ENCODE results near the gene CCDC15. TPM values are rescaled to one million over a fixed set of nuclear protein-coding genes. Genes with fewer than 3 reads are reported as not detected.
A peak's percentile ranks its signal among the peaks of the same experiment; 100 is the strongest.

CCDC15 gene
- polyA plus RNA-seq, 6 donors from 2014 or later, result 0.33 to 1.5 (median 0.72) TPM; not detected in 1

- DNase-seq (no peak), ATAC-seq (ENCODE audit: low read depth in 2 of 2) (no peak)
- peaks cover 46 to 59% (median 47%) of the 10 kb centered on the region in 3 donors for H3K4me1 Mint-ChIP-seq
- H3K27ac Mint-ChIP-seq, result peak overlapping the region in 4 of 6 donors; percentile 44 to 84 (median 69)
- H3K27me3 Mint-ChIP-seq, result peaks cover 0 to 28% (median 4%) of the 10 kb centered on the region in 3 donors
- H3K4me3 Mint-ChIP-seq, result peak overlapping the region in 2 of 8 donors; percentile 46 to 63
- no peaks in the 10 kb centered on the region for H3K9me3 Mint-ChIP-seq
- no peaks in the 10 kb centered on the region for H3K36me3 Mint-ChIP-seq
These were observed 115.8 kb downstream of the CCDC15 start for GRCh38 chr11:125069796-125070195.

GRCh38 chr11:125070699-125071254 is 116.8 kb downstream of the CCDC15 start:
- peak; percentile 54 for DNase-seq
- no peaks in the 10 kb centered on the region for H3K36me3 Mint-ChIP-seq
- peak overlapping the region; percentile 44 to 89 (median 73) for H3K27ac Mint-ChIP-seq
- peak overlapping the region in 7 of 8 donors; percentile 19 to 81 (median 66) for H3K4me3 Mint-ChIP-seq
- H3K27me3 Mint-ChIP-seq, result peaks cover 0 to 23% (median 4%) of the 10 kb centered on the region in 3 donors
- no peaks in the 10 kb centered on the region for H3K9me3 Mint-ChIP-seq
- ATAC-seq (ENCODE audit: low read depth in 2 of 2), result peak; percentile 48 to 62
- peaks cover 46 to 59% (median 47%) of the 10 kb centered on the region in 3 donors for H3K4me1 Mint-ChIP-seq

GRCh38 chr11:125071435-125071834 is 117.4 kb downstream of the CCDC15 start:
- Mint-ChIP-seq H3K36me3 (no peaks in the 10 kb centered on the region), H3K9me3 (no peaks in the 10 kb centered on the region), H3K4me1 (peaks cover 46 to 59% (median 47%) of the 10 kb centered on the region in 3 donors), H3K27ac (peak overlapping the region in 4 of 6 donors; percentile 65 to 85 (median 82)), H3K27me3 (peaks cover 0 to 16% (median 0%) of the 10 kb centered on the region in 3 donors), H3K4me3 (peak overlapping the region in 5 of 8 donors; percentile 46 to 79 (median 58))
- DNase-seq (no peak), ATAC-seq (ENCODE audit: low read depth in 2 of 2) (no peak)

DNA sequence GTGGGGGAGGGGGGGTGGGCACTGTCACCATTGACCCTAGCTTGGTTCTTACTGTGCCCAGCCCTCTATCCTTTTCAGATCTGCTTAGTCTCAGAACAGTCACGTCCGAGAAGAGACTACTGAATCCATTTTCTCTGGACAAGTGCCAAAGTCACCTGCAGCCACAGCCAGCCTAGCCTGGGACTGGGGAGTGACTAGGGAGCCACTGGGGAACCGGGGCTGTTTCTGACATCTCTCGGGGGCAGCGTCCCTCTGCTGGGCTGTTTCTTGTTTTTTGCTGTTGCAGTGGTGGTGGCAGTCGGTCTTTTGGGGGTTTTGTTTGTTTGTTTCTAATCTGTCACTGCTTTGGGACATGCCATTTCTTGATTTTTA is 117.8 kb downstream of the CCDC15 start:
- ATAC-seq (ENCODE audit: low read depth in 2 of 2), result no peak
- Mint-ChIP-seq H3K27me3 (peaks cover 0 to 16% (median 0%) of the 10 kb centered on the region in 3 donors), H3K4me1 (peaks cover 46 to 59% (median 47%) of the 10 kb centered on the region in 3 donors), H3K4me3 (peak overlapping the region in 5 of 8 donors; percentile 25 to 80 (median 57)), H3K9me3 (no peaks in the 10 kb centered on the region), H3K27ac (peak overlapping the region in 3 of 6 donors; percentile 84 to 90 (median 87)), H3K36me3 (no peaks in the 10 kb centered on the region)
- DNase-seq, result no peak

- Mint-ChIP-seq H3K9me3 (no peaks in the 10 kb centered on the region), H3K27me3 (peaks cover 0 to 16% (median 4%) of the 10 kb centered on the region in 3 donors), H3K27ac (peak overlapping the region; percentile 78 to 95 (median 86)), H3K4me1 (peaks cover 46 to 59% (median 47%) of the 10 kb centered on the region in 3 donors), H3K4me3 (peak overlapping the region in 6 of 8 donors; percentile 37 to 80 (median 50)), H3K36me3 (no peaks in the 10 kb centered on the region)
- ATAC-seq (ENCODE audit: low read depth in 2 of 2) (peak; percentile 87 to 90), DNase-seq (peak; percentile 55)
These were observed 118.4 kb downstream of the CCDC15 start for GRCh38 chr11:125072218-125072960.

- peaks cover 46 to 59% (median 47%) of the 10 kb centered on the region in 3 donors for H3K4me1 Mint-ChIP-seq
- peak overlapping the region; percentile 78 to 95 (median 86) for H3K27ac Mint-ChIP-seq
- ATAC-seq (ENCODE audit: low read depth in 2 of 2), result no peak
- H3K4me3 Mint-ChIP-seq, result peak overlapping the region in 5 of 8 donors; percentile 37 to 80 (median 54)
- no peaks in the 10 kb centered on the region for H3K9me3 Mint-ChIP-seq
- H3K36me3 Mint-ChIP-seq, result no peaks in the 10 kb centered on the region
- peaks cover 3 to 16% (median 4%) of the 10 kb centered on the region in 3 donors for H3K27me3 Mint-ChIP-seq
- DNase-seq, result no peak
These were observed 119.1 kb downstream of the CCDC15 start for GRCh38 chr11:125072961-125073590.

DNA sequence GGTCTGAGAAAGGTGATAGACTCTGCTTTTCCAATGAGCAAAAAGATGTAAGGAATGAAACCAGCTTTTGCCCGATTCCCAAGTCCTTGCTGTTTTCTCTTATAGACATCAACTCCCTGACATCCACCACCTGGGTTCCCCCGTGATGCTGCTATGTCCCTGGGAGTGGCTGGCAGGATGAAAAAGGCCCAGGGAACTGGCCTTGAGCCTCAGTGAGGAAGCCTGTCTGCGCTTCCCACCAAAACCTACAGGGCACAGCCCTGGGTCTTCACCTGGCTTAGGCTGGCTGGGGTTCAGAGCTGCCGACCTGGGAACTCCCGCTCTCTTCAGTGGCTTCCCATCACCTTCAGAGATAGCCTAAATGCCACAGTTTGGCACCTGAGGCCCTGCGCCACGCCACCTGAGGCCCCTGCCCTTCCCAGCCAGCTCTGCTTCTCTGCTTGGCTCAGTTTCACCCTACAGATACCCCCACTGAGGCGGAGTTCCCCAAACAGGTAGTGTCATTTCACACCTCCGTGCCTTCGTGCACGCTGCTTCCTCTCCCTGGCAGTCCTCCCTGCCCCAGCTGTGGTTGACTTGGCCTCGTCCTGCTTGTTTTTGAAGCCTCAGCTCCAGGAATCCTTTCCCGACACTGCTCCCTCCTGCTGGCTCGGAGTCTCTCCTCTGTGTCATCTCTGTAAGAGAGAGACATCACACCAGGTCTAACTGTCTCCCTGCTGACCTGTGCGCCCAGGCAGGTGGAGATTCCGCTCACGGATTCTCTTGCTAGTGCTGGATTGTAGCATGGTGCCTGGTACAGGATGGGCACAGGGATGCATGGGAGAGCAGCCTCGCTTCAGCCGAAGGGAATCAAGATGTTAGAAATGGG is 119.8 kb downstream of the CCDC15 start:
- no peaks in the 10 kb centered on the region for H3K36me3 Mint-ChIP-seq
- H3K27me3 Mint-ChIP-seq, result peaks cover 4 to 12% (median 6%) of the 10 kb centered on the region in 3 donors
- no peaks in the 10 kb centered on the region for H3K9me3 Mint-ChIP-seq
- peak overlapping the region in 4 of 8 donors; percentile 48 to 84 (median 56) for H3K4me3 Mint-ChIP-seq
- H3K27ac Mint-ChIP-seq, result peak overlapping the region; percentile 42 to 85 (median 66)
- peak in 1 of 2 donors; percentile 20 for ATAC-seq (ENCODE audit: low read depth in 2 of 2)
- peaks cover 46 to 59% (median 52%) of the 10 kb centered on the region in 3 donors for H3K4me1 Mint-ChIP-seq
- DNase-seq, result no peak

- peak overlapping the region in 2 of 6 donors; percentile 63 to 65 for H3K27ac Mint-ChIP-seq
- H3K4me1 Mint-ChIP-seq, result peaks cover 41 to 51% (median 48%) of the 10 kb centered on the region in 3 donors
- ATAC-seq (ENCODE audit: low read depth in 2 of 2), result no peak
- H3K4me3 Mint-ChIP-seq, result no peak overlapping the region
- H3K9me3 Mint-ChIP-seq, result no peaks in the 10 kb centered on the region
- H3K27me3 Mint-ChIP-seq, result peaks cover 4 to 6% (median 4%) of the 10 kb centered on the region in 3 donors
- H3K36me3 Mint-ChIP-seq, result no peaks in the 10 kb centered on the region
- DNase-seq, result no peak
These were observed 120.7 kb downstream of the CCDC15 start for GRCh38 chr11:125074511-125075241.

DNA sequence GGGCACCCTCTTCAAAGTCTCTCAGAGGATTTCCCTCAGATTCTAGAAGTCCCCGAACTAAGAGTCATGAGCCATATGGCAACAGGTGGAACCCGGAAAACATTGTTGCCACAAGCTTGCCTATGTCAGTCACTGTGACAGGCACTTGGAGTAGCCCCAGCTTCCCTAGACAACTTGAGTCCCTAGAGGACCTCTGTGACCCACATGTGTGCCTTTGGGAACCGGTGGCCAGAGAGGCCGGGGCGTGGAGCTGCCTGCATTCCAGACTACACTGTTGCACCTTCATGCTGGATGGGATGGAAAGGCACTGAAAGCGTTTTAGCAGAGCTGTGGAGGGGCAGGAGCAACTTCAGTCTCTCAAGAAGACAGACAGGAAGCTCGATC is 121.2 kb downstream of the CCDC15 start:
- peaks cover 35 to 46% (median 42%) of the 10 kb centered on the region in 3 donors for H3K4me1 Mint-ChIP-seq
- no peak for ATAC-seq (ENCODE audit: low read depth in 2 of 2)
- H3K4me3 Mint-ChIP-seq, result no peak overlapping the region
- no peak for DNase-seq
- no peaks in the 10 kb centered on the region for H3K9me3 Mint-ChIP-seq
- no peak overlapping the region for H3K27ac Mint-ChIP-seq
- H3K36me3 Mint-ChIP-seq, result no peaks in the 10 kb centered on the region
- peaks cover 0 to 6% (median 4%) of the 10 kb centered on the region in 3 donors for H3K27me3 Mint-ChIP-seq

DNA sequence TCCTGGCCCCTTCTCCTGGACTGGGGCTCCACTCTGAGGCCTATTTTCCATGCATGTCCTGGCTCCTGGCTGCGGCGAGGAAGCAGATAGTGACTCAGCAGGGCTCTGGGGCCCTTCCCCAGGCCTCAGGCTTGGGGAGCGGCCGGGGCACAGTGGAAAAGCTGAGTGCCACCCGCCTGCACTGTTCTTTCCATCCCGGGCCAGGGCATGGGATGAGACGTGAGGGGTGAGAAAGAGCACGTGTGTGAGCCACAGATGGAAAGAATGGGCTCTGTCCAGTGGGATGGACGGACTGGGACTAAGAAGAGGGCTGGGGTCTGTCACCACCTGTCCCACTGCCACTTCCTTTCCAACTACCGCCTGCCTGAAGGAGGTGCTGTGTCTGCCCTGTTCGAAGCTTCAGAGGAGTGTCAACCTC is 121.9 kb downstream of the CCDC15 start:
- Mint-ChIP-seq H3K36me3 (no peaks in the 10 kb centered on the region), H3K27ac (no peak overlapping the region)
- no peak for ATAC-seq (ENCODE audit: low read depth in 2 of 2)

DNA sequence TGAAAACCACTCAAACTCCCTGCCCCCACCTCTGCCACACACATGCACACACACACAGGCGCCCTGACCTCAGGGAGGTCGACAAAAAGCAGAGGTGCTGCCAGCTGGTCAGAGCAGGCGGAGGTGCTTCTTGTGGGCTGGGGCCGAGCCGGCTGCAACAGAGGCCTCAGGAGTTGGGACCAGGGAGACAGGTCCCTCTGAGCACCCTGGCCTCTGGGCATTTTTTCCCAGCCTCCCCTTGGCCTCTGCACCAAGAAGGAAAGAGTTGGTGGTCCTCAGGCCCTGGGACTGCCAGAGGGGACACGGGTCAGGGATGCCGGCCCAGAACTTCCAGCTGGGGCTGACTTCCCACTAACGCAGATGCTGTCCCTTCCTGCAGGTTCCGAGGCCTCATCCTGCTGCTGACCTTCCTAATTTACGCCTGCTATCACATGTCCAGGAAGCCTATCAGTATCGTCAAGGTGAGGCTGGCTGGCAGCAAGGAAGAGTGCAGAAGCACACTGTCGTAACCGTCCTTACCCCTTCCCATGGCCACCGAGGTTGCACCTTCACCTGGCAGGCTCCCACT is 122.5 kb downstream of the CCDC15 start:
- Mint-ChIP-seq H3K27me3 (peaks cover 0 to 6% (median 4%) of the 10 kb centered on the region in 3 donors), H3K4me1 (peaks cover 23 to 33% (median 30%) of the 10 kb centered on the region in 3 donors)

More for the DNA sequence above, 121.9 kb downstream of the CCDC15 start:
- H3K4me1 Mint-ChIP-seq, result peaks cover 28 to 39% (median 36%) of the 10 kb centered on the region in 3 donors
- peak overlapping the region in 2 of 8 donors; percentile 35 to 55 for H3K4me3 Mint-ChIP-seq
- H3K27me3 Mint-ChIP-seq, result peaks cover 0 to 6% (median 4%) of the 10 kb centered on the region in 3 donors
- no peaks in the 10 kb centered on the region for H3K9me3 Mint-ChIP-seq
- DNase-seq, result no peak

GRCh38 chr11:125078016-125078415 is 124.0 kb downstream of the CCDC15 start:
- DNase-seq (no peak), ATAC-seq (ENCODE audit: low read depth in 2 of 2) (no peak)
- Mint-ChIP-seq H3K27ac (no peak overlapping the region), H3K27me3 (peaks cover 0 to 6% (median 4%) of the 10 kb centered on the region in 3 donors), H3K4me1 (peaks cover 7 to 18% (median 14%) of the 10 kb centered on the region in 3 donors), H3K4me3 (no peak overlapping the region), H3K9me3 (no peaks in the 10 kb centered on the region), H3K36me3 (no peaks in the 10 kb centered on the region)

More for the DNA sequence above, 122.5 kb downstream of the CCDC15 start:
- Mint-ChIP-seq H3K9me3 (no peaks in the 10 kb centered on the region), H3K27ac (no peak overlapping the region), H3K4me3 (peak overlapping the region in 1 of 8 donors; percentile 55), H3K36me3 (no peaks in the 10 kb centered on the region)
- no peak for DNase-seq
- ATAC-seq (ENCODE audit: low read depth in 2 of 2), result no peak

Measured in naive B cell (primary cell).